Measurements from ENCODE around the gene LCNL1.
"Not testable (repeated sequence)": the region's sequence is repeated elsewhere in the genome, so short reads cannot be mapped to it uniquely, and the experiment has no call there.

The LCNL1 gene

GRCh38 chr9:137028263-137029057, 45.7 kb downstream of the LCNL1 start:
- peak; percentile 60 to 64 for DNase-seq

GRCh38 chr9:137029058-137029936, 46.5 kb downstream of the LCNL1 start:
- DNase-seq = peak; percentile 66 to 76

- DNase-seq = no peak
These were observed 47.2 kb downstream of the LCNL1 start for GRCh38 chr9:137030006-137030405.

- peak; percentile 13 to 37 for DNase-seq
These were observed 48.0 kb downstream of the LCNL1 start for GRCh38 chr9:137030538-137031527.

GRCh38 chr9:137031904-137032640, 49.3 kb downstream of the LCNL1 start, which contains the start of gene FUT7:
Gene FUT7 (minus strand): TSS chr9:137032088. CDS start chr9:137031991, 97 bp downstream.
- no peak for DNase-seq

- no peak for DNase-seq
These were observed 50.1 kb downstream of the LCNL1 start for GRCh38 chr9:137032858-137033257.

GRCh38 chr9:137033481-137033880, 50.7 kb downstream of the LCNL1 start:
- DNase-seq = not testable (repeated sequence)

GRCh38 chr9:137034039-137034708, 51.4 kb downstream of the LCNL1 start:
- DNase-seq = no peak

- peak; percentile 85 to 86 for DNase-seq
These were observed 52.1 kb downstream of the LCNL1 start for GRCh38 chr9:137034709-137035506.
